ENCODE measurements around the gene ARHGAP18.

DNA sequence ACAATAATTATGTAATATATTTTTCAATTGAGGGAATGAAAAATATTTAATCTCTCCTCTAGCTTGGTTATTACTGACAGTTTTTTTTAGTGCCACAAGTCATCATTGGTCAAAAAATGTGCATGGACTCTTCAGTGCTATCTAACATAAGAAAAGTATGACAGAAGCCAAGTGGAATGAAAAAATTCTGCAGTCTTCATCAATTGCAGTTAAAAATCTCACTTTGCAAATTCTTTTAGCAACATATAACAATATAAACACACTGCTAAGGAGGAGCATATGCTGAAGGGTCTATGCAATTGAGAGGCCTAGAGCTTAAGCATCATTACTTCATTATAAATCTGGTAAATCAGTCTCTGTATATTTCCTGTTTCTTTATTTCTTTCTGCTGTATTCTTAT is 175.1 kb downstream of the ARHGAP18 start:
- TF ChIP-seq CTCF (IDR thresholded peaks at IDR 0.05) (no peak), POLR2A (IDR thresholded peaks at IDR 0.05) (no peak)

Data from lower leg skin (tissue), 3 donors.